Measurements from ENCODE around the gene TBX2.

Gene TBX2

GRCh38 chr17:61411011-61411260, 11.3 kb downstream of the TBX2 start (continued):
- TF ChIP-seq ZNF280C (tag by site-specific recombination; IDR thresholded peaks at IDR 0.05): no peak
- TF ChIP-seq ZNF624 (tag by site-specific recombination; IDR thresholded peaks at IDR 0.05): no peak
- TF ChIP-seq ZNF184 (tag by site-specific recombination; IDR thresholded peaks at IDR 0.05): no peak
- no peak for TF ChIP-seq PRDM6 (tag by site-specific recombination; IDR thresholded peaks at IDR 0.05)
- TF ChIP-seq ZEB2 (tag by site-specific recombination; IDR thresholded peaks at IDR 0.05): no peak
- TF ChIP-seq ZNF692 (tag by site-specific recombination; IDR thresholded peaks at IDR 0.05): no peak
- TF ChIP-seq ZNF623 (tag by site-specific recombination; IDR thresholded peaks at IDR 0.05): no peak
- no peak for TF ChIP-seq ZNF292 (tag by site-specific recombination; IDR thresholded peaks at IDR 0.05; ENCODE audit: borderline replicate concordance, low read depth)
- no peak for TF ChIP-seq PBX3 (CRISPR knock-in tag; IDR thresholded peaks at IDR 0.05)

- Histone ChIP-seq H3K27ac (ENCODE audit: extremely low read depth, low read depth, low read length) (peak overlapping the region; percentile 72), H3K9me3 (ENCODE audit: control insufficient read depth, insufficient read depth, low read depth, low read length) (no peaks in the 10 kb centered on the region), H3K4me3 (ENCODE audit: low read depth, low read length) (peak overlapping the region; percentile 46), H3K36me3 (ENCODE audit: control insufficient read depth in 2 of 2, insufficient read depth in 1 of 2, low read length in 2 of 2) (peaks cover 0 to 23% of the 10 kb centered on the region in 2 experiments; a peak in 1 of 3 replicates), H3K4me1 (ENCODE audit: control insufficient read depth, insufficient read depth, low read length) (peaks cover 4% of the 10 kb centered on the region)
- CTCF ChIA-PET: interaction anchor here (0.6 to 5.1 kb wide), 61 partner anchors 8 to 1173 kb away, joined by 3 to 38 read pairs (median 4); partner anchors contain the start of gene TBX2
- TF ChIP-seq ZBTB7A (tag by site-specific recombination; IDR thresholded peaks at IDR 0.05; ENCODE audit: low read depth) (0 out of 2 replicates have a peak, but pooled peaks have one; percentile 11), ZSCAN30 (tag by site-specific recombination; IDR thresholded peaks at IDR 0.05) (no peak)
- POLR2A ChIA-PET: interaction anchor here (0.7 to 3.1 kb wide), 5 partner anchors 12 to 734 kb away, joined by 3 to 29 read pairs (median 3); partner anchors contain the start of genes BCAS3 and TBX2
These were observed 11.9 kb downstream of the TBX2 start for GRCh38 chr17:61411261-61412142.

GRCh38 chr17:61412143-61412859, 12.7 kb downstream of the TBX2 start:
- peaks cover 4% of the 10 kb centered on the region for H3K4me1 ChIP-seq (ENCODE audit: control insufficient read depth, insufficient read depth, low read length)
- peaks cover 0 to 15% of the 10 kb centered on the region in 2 experiments; a peak in 1 of 3 replicates for H3K36me3 ChIP-seq (ENCODE audit: control insufficient read depth in 2 of 2, insufficient read depth in 1 of 2, low read length in 2 of 2)
- POLR2A ChIA-PET: interaction anchor here (0.7 to 3.1 kb wide), 6 partner anchors 12 to 735 kb away, joined by 3 to 29 read pairs (median 3); partner anchors contain the start of genes BCAS3 and TBX2
- TF ChIP-seq KLF1 (tag by site-specific recombination; IDR thresholded peaks at IDR 0.05): peak; percentile 76
- no peak for TF ChIP-seq YY2 (tag by site-specific recombination; IDR thresholded peaks at IDR 0.05)
- TF ChIP-seq ZNF138 (tag by site-specific recombination; IDR thresholded peaks at IDR 0.05; ENCODE audit: borderline replicate concordance): no peak
- TF ChIP-seq ZFP41 (tag by site-specific recombination; IDR thresholded peaks at IDR 0.05; ENCODE audit: borderline replicate concordance): no peak
- peak; percentile 66; the same call in 1 of the 2 replicates for TF ChIP-seq ZNF394 (tag by site-specific recombination; IDR thresholded peaks at IDR 0.05; ENCODE audit: borderline replicate concordance)
- TF ChIP-seq ZNF768 (tag by site-specific recombination; IDR thresholded peaks at IDR 0.05): no peak
- TF ChIP-seq CTCF (tag by site-specific recombination; IDR thresholded peaks at IDR 0.05): peak; percentile 98
- no peak for TF ChIP-seq ZBTB1 (tag by site-specific recombination; IDR thresholded peaks at IDR 0.05)
- peak; percentile 91 for TF ChIP-seq ZEB2 (tag by site-specific recombination; IDR thresholded peaks at IDR 0.05)
- TF ChIP-seq ZNF530 (tag by site-specific recombination; IDR thresholded peaks at IDR 0.05; ENCODE audit: low read depth): no peak

More at GRCh38 chr17:61412143-61412859, 12.7 kb downstream of the TBX2 start:
- H3K4me3 ChIP-seq (ENCODE audit: low read depth, low read length): peak overlapping the region; percentile 46
- peak overlapping the region; percentile 72 for H3K27ac ChIP-seq (ENCODE audit: extremely low read depth, low read depth, low read length)
- no peaks in the 10 kb centered on the region for H3K9me3 ChIP-seq (ENCODE audit: control insufficient read depth, insufficient read depth, low read depth, low read length)
- CTCF ChIA-PET: interaction anchor here (0.6 to 5.1 kb wide), 66 partner anchors 8 to 1346 kb away, joined by 3 to 38 read pairs (median 4); partner anchors contain the start of gene TBX2
